ENCODE data around the gene CACNB2.

DNA sequence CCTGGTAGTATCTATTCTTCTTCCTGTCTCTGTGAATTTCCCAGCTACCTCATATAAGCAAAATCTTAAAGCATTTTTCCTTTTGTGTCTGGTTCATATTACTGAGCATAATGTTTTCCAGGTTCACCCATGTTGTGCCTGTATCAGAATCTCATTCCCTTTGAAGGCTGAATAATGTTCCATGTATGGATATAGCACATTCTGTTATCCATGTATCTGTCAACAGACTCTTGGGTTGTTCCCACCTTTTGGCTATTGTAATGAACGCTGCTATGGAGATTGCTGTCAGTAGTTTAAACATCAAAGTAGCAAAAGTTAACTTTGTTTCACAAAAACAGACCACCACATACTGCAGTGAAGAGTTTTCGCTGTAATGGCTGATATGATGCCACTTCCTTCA, 411.2 kb downstream of the CACNB2 start:
- TF ChIP-seq POLR2A (IDR thresholded peaks at IDR 0.05; ENCODE audit: low read depth, low read length) (no peak), TAF1 (IDR thresholded peaks at IDR 0.05; ENCODE audit: borderline replicate concordance, low read depth, low read length) (no peak), POLR2AphosphoS5 (IDR thresholded peaks at IDR 0.05; ENCODE audit: low read depth, low read length) (no peak)
